Osteocyte (in vitro differentiated cells): ENCODE data around the gene LRRC66. TPM values are rescaled to one million over a fixed set of nuclear protein-coding genes. Genes with fewer than 3 reads are reported as not detected.

Source experiments
- DNase-seq: peaks from one replicate; pipeline ENCODE4 v3.0.0; 2021; ENCODE audit warnings: mixed read lengths; ENCODE audit not compliant: unreplicated experiment; ENCODE audit errors: extremely low spot score
- H3K27ac Mint-ChIP-seq: one replicate; pipeline ENCODE4 v1.8.0; 2021; ENCODE audit warnings: mild to moderate bottlenecking, mixed read lengths; ENCODE audit not compliant: unreplicated experiment
- H3K27me3 Mint-ChIP-seq: one replicate; pipeline ENCODE4 v1.8.0; 2021; ENCODE audit warnings: mixed read lengths; ENCODE audit not compliant: unreplicated experiment
- H3K36me3 Mint-ChIP-seq: one replicate; pipeline ENCODE4 v1.8.0; 2021; ENCODE audit warnings: mixed read lengths; ENCODE audit not compliant: unreplicated experiment
- H3K4me1 Mint-ChIP-seq: one replicate; pipeline ENCODE4 v1.8.0; 2021; ENCODE audit warnings: mixed read lengths; ENCODE audit not compliant: unreplicated experiment
- H3K4me3 Mint-ChIP-seq: one replicate; pipeline ENCODE4 v1.8.0; 2021; ENCODE audit warnings: mild to moderate bottlenecking, moderate library complexity, mixed read lengths; ENCODE audit not compliant: unreplicated experiment
- H3K9me3 Mint-ChIP-seq: one replicate; pipeline ENCODE4 v1.8.0; 2021; ENCODE audit warnings: mixed read lengths; ENCODE audit not compliant: unreplicated experiment
- total RNA-seq: library from RNA; stranded (reverse); gene quantifications from 2 replicates; pipeline ENCODE4 v1.2.1, GENCODE V29; 2021
- TF ChIP-seq, protein P1 (sequence below): fragments of 200-600 bp; sonication (generic); IDR thresholded peaks from 2 replicates; pipeline ENCODE4 v1.5.0; 2021; ENCODE audit warnings: antibody characterized with exemption, mild to moderate bottlenecking, moderate library complexity

The LRRC66 gene
- total RNA-seq, 1 donor from 2014 or later, result 0.67 TPM

DNA sequence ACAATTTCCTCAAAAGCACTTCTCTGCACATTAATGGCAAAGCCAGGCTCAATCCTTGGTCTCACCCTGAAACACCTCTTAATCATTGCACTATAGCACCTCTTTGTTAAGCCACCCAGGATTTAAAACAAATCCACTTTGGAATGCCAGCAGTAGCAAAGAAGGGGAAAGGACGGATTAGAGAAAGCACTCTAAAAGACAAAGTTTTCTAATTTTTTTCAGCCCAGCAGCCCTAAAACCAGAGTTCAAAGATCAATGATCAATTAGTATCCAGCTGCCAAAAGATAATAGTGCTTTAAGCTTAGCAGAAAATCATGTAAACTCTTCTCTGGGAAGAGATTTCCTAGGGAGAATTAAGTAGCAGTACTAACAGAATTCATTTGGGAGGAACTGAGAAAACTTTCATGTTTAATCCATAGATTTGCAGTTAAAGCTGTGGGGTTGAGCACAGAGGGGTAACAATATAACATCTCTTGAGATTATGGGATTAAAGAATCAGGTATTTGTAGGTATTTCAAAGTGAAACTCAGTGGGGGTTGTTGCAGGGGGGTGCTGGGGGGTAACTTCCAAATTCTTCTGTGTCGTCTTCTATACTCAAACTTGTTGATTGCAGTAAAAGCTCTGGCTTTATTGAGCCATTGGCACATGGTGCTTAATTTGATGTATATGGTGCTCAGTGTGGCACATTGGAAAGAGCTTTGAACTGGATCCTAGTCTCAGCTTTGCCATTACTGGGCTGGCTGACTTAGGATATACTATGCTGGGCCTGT, 61.8 kb downstream of the LRRC66 start:
- TF ChIP-seq, protein P1, sequence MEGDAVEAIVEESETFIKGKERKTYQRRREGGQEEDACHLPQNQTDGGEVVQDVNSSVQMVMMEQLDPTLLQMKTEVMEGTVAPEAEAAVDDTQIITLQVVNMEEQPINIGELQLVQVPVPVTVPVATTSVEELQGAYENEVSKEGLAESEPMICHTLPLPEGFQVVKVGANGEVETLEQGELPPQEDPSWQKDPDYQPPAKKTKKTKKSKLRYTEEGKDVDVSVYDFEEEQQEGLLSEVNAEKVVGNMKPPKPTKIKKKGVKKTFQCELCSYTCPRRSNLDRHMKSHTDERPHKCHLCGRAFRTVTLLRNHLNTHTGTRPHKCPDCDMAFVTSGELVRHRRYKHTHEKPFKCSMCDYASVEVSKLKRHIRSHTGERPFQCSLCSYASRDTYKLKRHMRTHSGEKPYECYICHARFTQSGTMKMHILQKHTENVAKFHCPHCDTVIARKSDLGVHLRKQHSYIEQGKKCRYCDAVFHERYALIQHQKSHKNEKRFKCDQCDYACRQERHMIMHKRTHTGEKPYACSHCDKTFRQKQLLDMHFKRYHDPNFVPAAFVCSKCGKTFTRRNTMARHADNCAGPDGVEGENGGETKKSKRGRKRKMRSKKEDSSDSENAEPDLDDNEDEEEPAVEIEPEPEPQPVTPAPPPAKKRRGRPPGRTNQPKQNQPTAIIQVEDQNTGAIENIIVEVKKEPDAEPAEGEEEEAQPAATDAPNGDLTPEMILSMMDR, result no peak
- Mint-ChIP-seq H3K27ac (no peak overlapping the region), H3K4me3 (no peak overlapping the region), H3K36me3 (no peaks in the 10 kb centered on the region), H3K4me1 (no peaks in the 10 kb centered on the region), H3K9me3 (no peaks in the 10 kb centered on the region), H3K27me3 (peaks cover 21% of the 10 kb centered on the region)
- no peak for DNase-seq

Other genes with a start within 250 kb of the LRRC66 start
- gene DCUN1D4, start 177.2 kb downstream of the LRRC66 start, total RNA-seq, result 50.8 and 52.3 TPM in 2 replicates
- gene SGCB, start 17.9 kb upstream of the LRRC66 start, total RNA-seq, result 86.5 and 94.0 TPM in 2 replicates
- gene SPATA18, start 30.9 kb upstream of the LRRC66 start, total RNA-seq, result 11.9 and 13.4 TPM in 2 replicates